GM08714 (cell line): ENCODE measurements around the gene SIGLEC15.

ENCODE experiments used
- H3K4me3 ChIP-seq: fragments of 200-500 bp; sonication (Bioruptor generic); 2 replicates; pipeline ENCODE4 v1.5.1; 2014; ENCODE audit warnings: mild to moderate bottlenecking, low read length, inconsistent platforms
- ZNF274 ChIP-seq: IDR thresholded peaks from 2 replicates; pipeline ENCODE4 v1.6.1; 2012; ENCODE audit warnings: mild to moderate bottlenecking, low read depth, low read length

SIGLEC15 gene

GRCh38 chr18:45865466-45865865 lies 40.0 kb downstream of the SIGLEC15 start:
- H3K4me3 ChIP-seq, result no peak overlapping the region
- TF ChIP-seq ZNF274, result no peak

DNA sequence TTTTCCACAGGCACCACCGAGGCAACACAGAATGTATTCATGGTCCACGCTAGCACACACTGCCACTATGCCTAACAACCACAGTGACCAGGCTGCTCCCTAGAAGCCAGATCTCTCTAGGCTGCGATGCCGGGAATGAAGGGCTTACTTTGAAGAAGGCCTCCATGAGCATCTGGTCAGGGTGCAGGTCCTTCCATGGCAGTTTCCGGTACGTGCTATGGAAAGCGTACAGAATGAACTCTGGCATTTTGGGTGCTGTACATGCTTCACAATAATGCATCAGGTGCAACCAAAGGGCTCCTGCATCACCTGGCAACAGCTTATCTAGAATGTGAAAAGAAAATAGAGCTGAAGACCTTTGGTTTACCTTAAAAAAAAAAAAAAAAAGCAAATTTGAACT lies 44.9 kb downstream of the SIGLEC15 start:
- no peak for TF ChIP-seq ZNF274
- H3K4me3 ChIP-seq, result no peak overlapping the region

- no peak overlapping the region for H3K4me3 ChIP-seq
- no peak for TF ChIP-seq ZNF274
These were observed 46.1 kb downstream of the SIGLEC15 start for GRCh38 chr18:45871431-45872084.

GRCh38 chr18:45874491-45875184 lies 49.2 kb downstream of the SIGLEC15 start:
- TF ChIP-seq ZNF274, result no peak
- H3K4me3 ChIP-seq, result no peak overlapping the region

GRCh38 chr18:45876161-45876560 lies 50.7 kb downstream of the SIGLEC15 start:
- no peak overlapping the region for H3K4me3 ChIP-seq
- TF ChIP-seq ZNF274, result no peak

DNA sequence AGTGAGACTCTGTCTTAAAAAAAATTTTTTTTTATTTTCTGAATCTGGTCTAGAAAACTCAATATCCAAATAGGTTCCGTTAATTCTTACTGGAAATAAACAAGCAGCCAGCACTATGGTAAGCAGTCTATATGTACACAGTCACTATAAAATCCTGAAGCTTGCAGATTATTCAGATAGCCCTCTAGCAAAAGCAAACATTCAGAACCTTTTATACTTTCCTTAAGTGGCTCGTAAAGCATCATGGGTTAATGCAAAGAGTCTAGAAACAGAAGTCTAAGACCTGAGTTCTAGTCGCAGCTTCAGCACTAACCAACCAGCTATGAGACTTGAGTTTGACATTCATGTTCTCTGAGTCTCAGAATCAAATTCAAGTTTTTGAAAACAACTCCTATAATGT lies 51.9 kb downstream of the SIGLEC15 start:
- TF ChIP-seq ZNF274, result no peak
- no peak overlapping the region for H3K4me3 ChIP-seq

DNA sequence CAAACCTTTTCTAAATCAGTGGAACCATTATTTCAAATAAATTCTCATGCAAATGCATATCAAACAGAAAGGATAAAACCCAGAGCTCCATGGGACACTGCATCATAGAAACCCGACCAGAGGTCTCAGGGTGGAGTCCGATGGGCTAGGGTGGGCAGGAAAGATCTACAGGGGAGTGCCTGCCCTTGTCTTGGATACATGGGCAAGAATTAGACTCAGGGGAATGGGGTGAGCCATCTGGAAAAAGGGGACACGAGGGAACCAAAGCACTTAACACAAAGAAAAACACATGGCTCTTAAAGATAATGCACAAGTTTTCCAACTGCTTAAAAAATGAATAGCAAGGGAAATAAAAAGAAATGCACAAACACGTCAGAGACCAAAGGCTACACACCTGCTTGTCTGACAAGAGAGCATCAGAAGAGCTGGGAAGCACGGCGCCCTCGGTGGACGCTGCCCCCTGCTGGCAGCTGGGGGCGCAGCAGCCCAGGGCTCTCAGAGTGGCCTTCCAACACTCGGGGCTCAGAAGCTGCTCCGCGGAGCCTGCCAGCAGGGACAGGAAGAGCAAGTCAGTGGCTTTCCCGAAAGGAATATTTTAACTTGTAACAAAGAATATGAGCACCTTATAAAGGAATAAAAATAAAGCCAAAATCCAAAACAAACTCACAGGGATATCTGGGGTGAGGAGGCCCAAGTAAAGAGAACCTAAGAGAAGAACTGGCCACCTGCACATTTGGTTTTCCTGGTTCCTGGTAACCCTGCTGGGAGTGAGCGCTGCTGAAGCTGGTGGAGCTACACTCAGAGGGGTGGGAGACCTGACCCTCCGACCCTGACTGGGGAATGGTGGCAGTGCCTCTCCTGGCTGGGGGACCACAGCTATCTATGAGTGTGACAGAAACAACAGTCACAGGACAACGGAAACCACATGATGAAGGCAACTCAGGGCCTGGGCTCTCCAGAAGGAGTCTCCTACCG lies 54.5 kb downstream of the SIGLEC15 start:
- no peak overlapping the region for H3K4me3 ChIP-seq
- TF ChIP-seq ZNF274, result no peak

GRCh38 chr18:45880876-45881558 lies 55.5 kb downstream of the SIGLEC15 start:
- TF ChIP-seq ZNF274, result no peak

DNA sequence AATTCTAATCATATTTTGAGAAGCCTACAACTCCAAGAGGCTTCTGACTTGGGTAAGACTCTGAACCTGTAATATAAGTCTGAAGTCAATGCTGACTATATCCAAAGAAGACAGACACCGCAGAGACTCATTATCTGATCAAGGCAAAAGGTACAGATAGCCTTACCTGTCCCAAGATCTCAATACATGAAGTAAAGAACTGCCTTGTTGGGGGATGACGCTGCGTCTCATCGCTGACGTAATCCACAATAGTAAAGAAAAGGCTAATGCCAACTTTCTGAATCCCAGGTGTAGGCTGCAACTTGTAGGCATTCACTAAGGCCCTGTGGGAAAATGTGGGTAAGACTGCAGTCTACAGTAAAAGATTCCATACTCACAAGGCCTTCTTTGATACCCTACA lies 62.1 kb downstream of the SIGLEC15 start:
- TF ChIP-seq ZNF274, result no peak

More at GRCh38 chr18:45880876-45881558, 55.5 kb downstream of the SIGLEC15 start:
- no peak overlapping the region for H3K4me3 ChIP-seq

GRCh38 chr18:45889419-45890064 lies 64.1 kb downstream of the SIGLEC15 start:
- TF ChIP-seq ZNF274, result no peak
- no peak overlapping the region for H3K4me3 ChIP-seq

More for the DNA sequence above, 62.1 kb downstream of the SIGLEC15 start:
- no peak overlapping the region for H3K4me3 ChIP-seq

GRCh38 chr18:45890606-45891005 lies 65.1 kb downstream of the SIGLEC15 start:
- no peak for TF ChIP-seq ZNF274

DNA sequence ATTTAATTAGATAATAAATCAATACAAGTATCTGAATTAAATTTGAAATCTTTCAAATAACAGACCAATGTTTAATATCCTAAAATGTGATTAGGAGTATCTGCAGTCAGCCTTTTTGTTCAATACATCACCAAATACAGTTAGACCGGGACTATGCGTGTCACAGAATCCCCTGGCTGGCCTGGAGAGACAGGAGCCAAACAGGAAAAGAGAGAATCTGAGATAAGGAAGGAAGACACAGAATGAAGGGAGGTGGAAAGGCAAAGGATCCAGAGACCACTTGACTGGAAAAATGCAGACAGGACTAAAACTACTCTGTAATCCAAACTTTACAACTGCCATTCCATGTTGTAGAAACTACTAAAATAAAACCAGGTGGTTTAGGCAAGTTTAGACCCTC lies 66.3 kb downstream of the SIGLEC15 start:
- TF ChIP-seq ZNF274, result no peak
- no peak overlapping the region for H3K4me3 ChIP-seq

More at GRCh38 chr18:45890606-45891005, 65.1 kb downstream of the SIGLEC15 start:
- no peak overlapping the region for H3K4me3 ChIP-seq
